Kidney (tissue), 14 donors: ENCODE data around the gene PTTG1IP2. TPM values are rescaled to one million over a fixed set of nuclear protein-coding genes. Genes with fewer than 3 reads are reported as not detected.
A peak's percentile ranks its signal among the peaks of the same experiment; 100 is the strongest.

Source experiments
- DNase-seq, 5 donors: peaks; one replicate each; pipeline ENCODE4 v3.0.0-alpha.2; 2013 to 2020
- FAIRE-seq: peaks from 2 replicates; lab custom pipeline; 2012; peaks lifted over from hg19 to GRCh38; lab: Jason Lieb, UNC
- H3K27ac ChIP-seq, 2 donors: one replicate each; pipeline ENCODE4 v1.7.0; 2013; ENCODE audit warnings: low read depth in 2 of 2, low read length in 2 of 2, inconsistent platforms in 1 of 2
- H3K27me3 ChIP-seq: one replicate; pipeline ENCODE4 v1.7.1; 2013; ENCODE audit warnings: low read length, inconsistent platforms; ENCODE audit not compliant: control insufficient read depth, insufficient read depth
- H3K36me3 ChIP-seq, 3 donors: one replicate each; pipeline versions ENCODE4 v1.7.0 to v1.7.1; 2013; ENCODE audit warnings: low read length in 3 of 3, control low read depth in 1 of 3, inconsistent platforms in 1 of 3; ENCODE audit not compliant: insufficient read depth in 3 of 3, control insufficient read depth in 2 of 3
- H3K4me1 ChIP-seq, 3 donors: one replicate each; pipeline versions ENCODE4 v1.7.0 to v1.7.1; 2013; ENCODE audit warnings: low read length in 3 of 3, inconsistent platforms in 1 of 3, low read depth in 1 of 3; ENCODE audit not compliant: control insufficient read depth in 2 of 3, insufficient read depth in 2 of 3
- H3K4me3 ChIP-seq, 3 donors: one replicate each; pipeline versions ENCODE4 v1.7.0 to v1.8.1; 2013; ENCODE audit warnings: low read length in 3 of 3, control low read depth in 1 of 3, inconsistent platforms in 1 of 3
- H3K9ac ChIP-seq, 3 donors: one replicate each; pipeline versions ENCODE4 v1.7.0 to v1.7.1; 2013; ENCODE audit warnings: low read length in 3 of 3, control low read depth in 1 of 3, inconsistent platforms in 1 of 3
- H3K9me3 ChIP-seq, 3 donors: one replicate each; pipeline versions ENCODE4 v1.7.0 to v1.7.1; 2013; ENCODE audit warnings: low read length in 3 of 3, control low read depth in 1 of 3, inconsistent platforms in 1 of 3; ENCODE audit not compliant: control insufficient read depth in 2 of 3, insufficient read depth in 1 of 3
- CTCF ChIP-seq: IDR thresholded peaks from 3 replicates; pipeline ENCODE4 v1.5.1; 2012; ENCODE audit warnings: mild to moderate bottlenecking, moderate library complexity, borderline replicate concordance; ENCODE audit not compliant: insufficient read depth; ENCODE audit errors: extremely low read depth
- intact Hi-C: fragments of 100-400 bp; cut with DNase I; formaldehyde crosslinking; loops from one replicate; pipeline ENCODE4 v1.11.1; 2022
- polyA plus RNA-seq: library from polyadenylated mRNA; stranded (reverse); fragments of 350-450 nt; fragmentation: Illumina TruSeq; extraction: RNeasy Lipid Tissue Mini Kit (QIAGEN cat#74804); gene quantifications from one replicate; pipeline ENCODE4 v1.2.3, GENCODE V29; 2014; ENCODE audit warnings: low read depth, low replicate concordance; ENCODE audit not compliant: insufficient read depth
- total RNA-seq: library from RNA; stranded (reverse); fragmentation: NEBNext Ultra II Directional; extraction: Animal tissue kit (Norgen Biotek cat#: 25700); gene quantifications from one replicate; pipeline ENCODE4 v1.2.1, GENCODE V29; 2021
- donor health status: control.
- donor health status: control.
- donor health status: control.
- donor health status: control.
- donor health status: control.
- donor health status: DM: yes; HTN: yes; CAD: no.
- donor health status: Normal renal cell carcinoma (clear cell type).

The PTTG1IP2 gene
- total and polyA plus RNA-seq, 2 donors from 2014 or later, result not detected

GRCh38 chr7:90511776-90512175, 42.3 kb downstream of the PTTG1IP2 start:
- no peaks in the 10 kb centered on the region for H3K36me3 ChIP-seq
- H3K9me3 ChIP-seq, result no peaks in the 10 kb centered on the region
- H3K27me3 ChIP-seq, result no peaks in the 10 kb centered on the region
- no peak overlapping the region for H3K4me3 ChIP-seq
- no peak overlapping the region for H3K27ac ChIP-seq
- intact Hi-C loops, result no loop called here
- no peaks in the 10 kb centered on the region for H3K4me1 ChIP-seq
- H3K9ac ChIP-seq, result no peak overlapping the region
- no peak for FAIRE-seq
- no peak for TF ChIP-seq CTCF
- DNase-seq, result no peak

- no peaks in the 10 kb centered on the region for H3K27me3 ChIP-seq
- H3K4me1 ChIP-seq, result no peaks in the 10 kb centered on the region
- H3K4me3 ChIP-seq, result no peak overlapping the region
- no peak for TF ChIP-seq CTCF
- no peaks in the 10 kb centered on the region for H3K9me3 ChIP-seq
- no peak for FAIRE-seq
- peak in 2 of 5 donors; percentile 7 to 40 for DNase-seq
- intact Hi-C loops, result no loop called here
- no peak overlapping the region for H3K9ac ChIP-seq
- H3K36me3 ChIP-seq, result no peaks in the 10 kb centered on the region
- no peak overlapping the region for H3K27ac ChIP-seq
These were observed 43.4 kb downstream of the PTTG1IP2 start for GRCh38 chr7:90512821-90513254.

- no peak overlapping the region for H3K4me3 ChIP-seq
- H3K27me3 ChIP-seq, result no peaks in the 10 kb centered on the region
- no peak for FAIRE-seq
- no peak overlapping the region for H3K27ac ChIP-seq
- H3K4me1 ChIP-seq, result no peaks in the 10 kb centered on the region
- H3K9ac ChIP-seq, result no peak overlapping the region
- intact Hi-C loops, result no loop called here
- TF ChIP-seq CTCF, result no peak
- H3K9me3 ChIP-seq, result no peaks in the 10 kb centered on the region
- DNase-seq, result no peak
- no peaks in the 10 kb centered on the region for H3K36me3 ChIP-seq
These were observed 46.8 kb downstream of the PTTG1IP2 start for GRCh38 chr7:90516257-90516656.

GRCh38 chr7:90518630-90519029, 49.2 kb downstream of the PTTG1IP2 start:
- FAIRE-seq (no peak), DNase-seq (no peak)
- no peak overlapping the region for H3K4me3 ChIP-seq
- no peak for TF ChIP-seq CTCF
- H3K4me1 ChIP-seq, result no peaks in the 10 kb centered on the region
- no peaks in the 10 kb centered on the region for H3K36me3 ChIP-seq
- H3K9me3 ChIP-seq, result no peaks in the 10 kb centered on the region
- no peaks in the 10 kb centered on the region for H3K27me3 ChIP-seq
- intact Hi-C loops, result no loop called here
- H3K27ac ChIP-seq, result no peak overlapping the region
- H3K9ac ChIP-seq, result no peak overlapping the region
